HG02763 (cell line): ENCODE results near the gene HS3ST2.
"Not testable (repeated sequence)": the region's sequence is repeated elsewhere in the genome, so short reads cannot be mapped to it uniquely, and the experiment has no call there.

Experiments
- ATAC-seq: cut with Tn5 transposase; IDR thresholded peaks from one replicate; pipeline ENCODE4 v1.9.1; 2021; ENCODE audit warnings: mild to moderate bottlenecking, moderate library complexity; ENCODE audit not compliant: unreplicated experiment

HS3ST2 gene

GRCh38 chr16:22813223-22813947 lies 577 bp upstream of the HS3ST2 start:
- ATAC-seq, result no peak

GRCh38 chr16:22814711-22815105 lies 746 bp downstream of the HS3ST2 start:
- no peak for ATAC-seq

GRCh38 chr16:22815863-22816262 lies 1.9 kb downstream of the HS3ST2 start:
- ATAC-seq, result no peak

GRCh38 chr16:22816475-22816874 lies 2.5 kb downstream of the HS3ST2 start:
- ATAC-seq, result no peak

GRCh38 chr16:22818736-22819135 lies 4.8 kb downstream of the HS3ST2 start:
- ATAC-seq, result not testable (repeated sequence)

- ATAC-seq, result no peak
These were observed 24.7 kb downstream of the HS3ST2 start for GRCh38 chr16:22838681-22839080.

- ATAC-seq, result not testable (repeated sequence)
These were observed 28.1 kb downstream of the HS3ST2 start for GRCh38 chr16:22842031-22842430.

GRCh38 chr16:22843122-22843521 lies 29.2 kb downstream of the HS3ST2 start:
- no peak for ATAC-seq

GRCh38 chr16:22843856-22844255 lies 29.9 kb downstream of the HS3ST2 start:
- ATAC-seq, result no peak

- no peak for ATAC-seq
These were observed 30.5 kb downstream of the HS3ST2 start for GRCh38 chr16:22844416-22844815.

- ATAC-seq, result no peak
These were observed 33.1 kb downstream of the HS3ST2 start for GRCh38 chr16:22847100-22847499.

- no peak for ATAC-seq
These were observed 33.7 kb downstream of the HS3ST2 start for GRCh38 chr16:22847690-22848089.

GRCh38 chr16:22848451-22848850 lies 34.5 kb downstream of the HS3ST2 start:
- ATAC-seq, result no peak

GRCh38 chr16:22849517-22849916 lies 35.6 kb downstream of the HS3ST2 start:
- no peak for ATAC-seq

GRCh38 chr16:22855231-22855630 lies 41.3 kb downstream of the HS3ST2 start:
- ATAC-seq, result no peak

GRCh38 chr16:22857296-22858025 lies 43.5 kb downstream of the HS3ST2 start:
- ATAC-seq, result no peak

- ATAC-seq, result no peak
These were observed 46.0 kb downstream of the HS3ST2 start for GRCh38 chr16:22859925-22860324.

GRCh38 chr16:22861580-22861979 lies 47.6 kb downstream of the HS3ST2 start:
- ATAC-seq, result no peak

GRCh38 chr16:22862046-22862445 lies 48.1 kb downstream of the HS3ST2 start:
- no peak for ATAC-seq

GRCh38 chr16:22864375-22864774 lies 50.4 kb downstream of the HS3ST2 start:
- ATAC-seq, result no peak

GRCh38 chr16:22868593-22869224 lies 54.7 kb downstream of the HS3ST2 start:
- ATAC-seq, result no peak

- no peak for ATAC-seq
These were observed 57.9 kb downstream of the HS3ST2 start for GRCh38 chr16:22871861-22872260.
